ENCODE data around the gene TSPYL4. TPM values are rescaled to one million over a fixed set of nuclear protein-coding genes. Genes with fewer than 3 reads are reported as not detected.

Gene TSPYL4
- total and polyA plus RNA-seq, 2 donors (not counting 3 experiments of a cell fraction or from before 2014, with no cell fraction given), result 24.5 to 43.1 TPM

DNA sequence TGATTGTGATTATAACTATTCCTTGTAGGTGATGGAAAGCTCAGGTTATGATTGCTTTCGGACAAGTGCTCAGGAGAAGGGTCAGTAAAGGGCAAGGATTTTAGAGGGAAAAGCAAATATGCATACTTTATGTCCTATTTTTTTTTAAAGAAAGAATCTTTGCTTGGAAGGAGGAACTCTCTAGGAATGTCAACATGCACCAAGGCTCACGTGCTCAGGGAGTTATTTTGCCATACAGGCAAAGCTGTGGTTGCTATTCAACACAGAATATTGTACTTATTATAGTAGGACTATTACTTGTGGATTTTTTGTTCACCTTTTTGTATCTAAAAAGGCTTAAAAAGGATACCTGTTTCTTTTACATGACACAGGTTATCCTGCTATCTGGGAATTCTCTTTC lies 28.8 kb upstream of the TSPYL4 start:
- Histone ChIP-seq H3K4me2 (ENCODE audit: insufficient read depth, low read length) (no peak overlapping the region), H3K27me3 (ENCODE audit: control insufficient read depth in 2 of 2, insufficient read depth in 2 of 2, low read length in 2 of 2) (no peaks in the 10 kb centered on the region), H4K20me1 (replicated peaks; ENCODE audit: control insufficient read depth, extremely low read depth, insufficient read depth, low read length) (no peaks in the 10 kb centered on the region), H3K36me3 (ENCODE audit: control insufficient read depth in 2 of 2, extremely low read depth in 1 of 2, insufficient read depth in 2 of 2, low read length in 2 of 2) (peaks cover 0 to 5% of the 10 kb centered on the region in 2 experiments), H2AFZ (ENCODE audit: low read depth, low read length) (no peak overlapping the region), H3K9me1 (replicated peaks; ENCODE audit: control insufficient read depth, extremely low read depth, insufficient read depth, low read length) (no peaks in the 10 kb centered on the region), H3K27ac (ENCODE audit: insufficient read depth, low read depth, low read length) (no peak overlapping the region), H3K79me2 (ENCODE audit: control insufficient read depth, insufficient read depth, low read length) (peaks cover 16% of the 10 kb centered on the region), H3K4me3 (replicated peaks in 1 of 3; ENCODE audit: insufficient read depth in 1 of 3, low read depth in 1 of 3, low read length in 3 of 3) (no peak overlapping the region), H3K9me3 (replicated peaks; ENCODE audit: control insufficient read depth, insufficient read depth, low read length) (no peaks in the 10 kb centered on the region), H3K4me1 (ENCODE audit: control insufficient read depth, extremely low read depth, insufficient read depth, low read length) (peaks cover 20% of the 10 kb centered on the region), H3K9ac (replicated peaks; ENCODE audit: extremely low read depth, insufficient read depth, low read length) (no peak overlapping the region)
- POLR2A ChIA-PET, result no interaction called here
- TF ChIP-seq POLR2AphosphoS5 (IDR thresholded peaks at IDR 0.05; ENCODE audit: insufficient read depth, low read depth, low read length) (no peak), EZH2 (IDR thresholded peaks at IDR 0.05; ENCODE audit: borderline replicate concordance, low read depth, low read length, severe bottlenecking) (no peak), MYC (IDR thresholded peaks at IDR 0.05; ENCODE audit: low read depth, low read length) (no peak), GATA2 (IDR thresholded peaks at IDR 0.05; ENCODE audit: insufficient read depth, insufficient read length, low read depth, low read length) (no peak), FOS (IDR thresholded peaks at IDR 0.05; ENCODE audit: borderline replicate concordance, insufficient read depth, low read length) (no peak), CTCF (IDR thresholded peaks at IDR 0.05; ENCODE audit: extremely low read depth in 1 of 2, insufficient read depth in 1 of 2, low read depth in 1 of 2, low read length in 2 of 2) (no peak), POLR2A (IDR thresholded peaks at IDR 0.05; ENCODE audit: low read depth, low read length) (no peak), JUN (IDR thresholded peaks at IDR 0.05; ENCODE audit: borderline replicate concordance, insufficient read depth, insufficient read length, low read depth) (no peak)
- TF ChIP-seq, protein P1, sequence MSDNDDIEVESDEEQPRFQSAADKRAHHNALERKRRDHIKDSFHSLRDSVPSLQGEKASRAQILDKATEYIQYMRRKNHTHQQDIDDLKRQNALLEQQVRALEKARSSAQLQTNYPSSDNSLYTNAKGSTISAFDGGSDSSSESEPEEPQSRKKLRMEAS (IDR thresholded peaks at IDR 0.05; ENCODE audit: insufficient read depth, insufficient read length), result no peak
- FAIRE-seq, result no peak
- CTCF ChIA-PET, result interaction anchor here (1.0 to 1.5 kb wide), 5 partner anchors 10 to 280 kb away, joined by 3 to 4 read pairs (median 3); no protein-coding TSS in a partner anchor
- intact Hi-C loops (cut with micrococcal nuclease) (no loop called here), dilution Hi-C loops (cut with MboI; ENCODE audit: extremely low pct_ligation_motif_present, low sequenced_read_pairs) (no loop called here)
- no peak for DNase-seq (ENCODE audit: low read depth, low spot score)
- BruUV-seq (replicated peaks), result no TSS peak

Data from endothelial cell of umbilical vein (primary cell).